NCI-H774 (cell line): Measurements from ENCODE around the gene TUBA3E.
"Not testable (repeated sequence)": the region's sequence is repeated elsewhere in the genome, so short reads cannot be mapped to it uniquely, and the experiment has no call there.

ENCODE experiments used
- DNase-seq: peaks from one replicate; lab custom pipeline; 2025; lab: John Stamatoyannopoulos, UW

Gene TUBA3E

DNA sequence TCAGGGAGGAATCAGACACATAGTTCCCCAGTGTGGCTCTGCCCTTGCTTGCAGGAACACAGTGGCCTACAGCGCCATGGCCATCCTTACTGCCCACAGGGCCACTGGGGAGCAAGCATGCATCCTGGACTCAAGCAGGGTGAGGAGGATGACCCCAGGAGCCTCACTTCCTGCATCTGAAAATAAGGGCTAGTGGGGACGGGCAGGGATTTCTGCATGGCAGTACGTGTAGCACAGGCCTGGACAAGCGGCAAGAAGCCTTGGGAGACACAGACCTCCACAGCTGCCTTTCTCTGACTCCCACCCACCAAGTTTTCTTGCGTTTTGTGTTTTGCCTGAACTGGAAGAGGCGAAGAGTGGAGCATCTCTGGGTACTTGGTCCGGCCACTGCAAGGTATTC, 35.8 kb downstream of the TUBA3E start:
- DNase-seq, result not testable (repeated sequence)

DNA sequence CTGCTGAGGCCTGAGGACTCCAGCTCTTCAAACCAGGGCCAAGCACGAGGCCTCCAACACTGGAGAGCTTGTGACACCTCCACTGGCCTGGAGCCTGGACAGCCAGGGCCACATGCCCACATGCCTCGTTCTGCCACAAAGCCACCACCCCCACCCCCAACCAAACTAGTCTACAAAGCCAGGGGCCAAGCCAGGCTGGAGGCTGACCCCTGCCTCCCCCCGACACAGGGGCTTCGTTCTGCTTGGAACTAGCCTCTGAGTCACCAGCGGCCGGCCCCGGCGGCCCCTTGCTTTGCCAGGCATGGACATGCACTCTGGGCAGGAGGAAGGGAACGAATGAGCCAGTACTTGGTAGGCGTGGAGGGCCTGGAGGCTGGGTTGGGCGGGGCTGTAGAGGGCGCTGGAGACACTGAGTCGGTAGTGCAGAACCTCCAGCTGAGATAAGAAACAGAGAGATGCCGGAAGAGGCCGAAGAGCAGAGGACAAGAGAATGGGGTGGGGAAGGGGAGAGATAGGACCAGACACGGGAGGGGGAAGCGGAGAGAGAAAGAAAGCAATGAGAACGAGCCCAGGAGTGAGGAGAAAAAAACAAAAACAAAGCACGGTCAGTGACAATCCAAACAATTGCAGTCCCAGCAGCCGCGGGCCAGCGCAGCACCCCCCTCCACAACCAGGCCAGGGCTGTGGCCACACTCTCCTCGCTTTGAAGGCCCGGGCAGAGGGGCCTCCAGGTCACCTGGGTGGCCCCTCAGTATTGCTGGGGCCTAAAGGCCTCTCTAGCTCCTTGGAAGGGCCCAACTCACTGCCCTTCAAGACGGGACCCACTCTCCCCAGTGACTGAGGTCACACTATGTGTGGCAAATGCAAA, 37.2 kb downstream of the TUBA3E start:
- not testable (repeated sequence) for DNase-seq

DNA sequence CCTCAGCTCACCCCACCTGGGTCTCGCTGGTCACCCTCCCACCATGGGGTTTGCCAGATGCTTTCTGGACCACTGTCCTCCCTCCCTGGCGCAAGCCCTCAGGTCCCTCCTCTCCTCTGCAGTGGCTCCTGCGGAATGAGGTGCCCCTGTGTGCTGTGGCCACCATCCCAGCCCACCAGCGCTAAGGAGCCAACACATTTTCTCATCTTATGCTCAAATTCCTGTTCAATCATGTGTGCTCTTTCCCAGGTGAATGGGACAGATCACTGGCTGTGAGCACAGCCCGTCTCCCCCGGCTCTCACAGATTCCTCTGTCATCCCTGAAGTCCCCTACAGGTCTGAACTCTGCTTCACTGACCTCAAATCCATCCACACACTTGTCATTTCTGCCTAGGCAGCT, 38.1 kb downstream of the TUBA3E start:
- no peak for DNase-seq

DNA sequence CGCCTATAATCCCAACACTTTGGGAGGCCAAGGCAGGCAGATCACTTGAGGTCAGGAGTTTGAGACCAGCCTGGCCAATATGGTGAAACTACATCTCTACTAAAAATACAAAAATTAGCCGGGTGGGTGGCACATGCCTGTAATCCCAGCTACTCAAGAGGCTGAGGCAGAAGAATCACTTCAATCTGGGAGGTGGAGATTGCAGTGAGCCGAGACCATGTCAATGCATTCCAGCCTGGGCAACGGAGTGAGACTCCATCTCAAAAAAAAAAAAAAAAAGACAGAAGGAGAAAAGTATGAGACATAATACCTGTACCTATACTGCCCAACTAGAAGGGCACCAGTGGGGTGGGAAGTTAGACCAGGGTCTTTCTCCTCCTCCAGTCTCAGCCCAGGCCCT, 38.9 kb downstream of the TUBA3E start:
- DNase-seq, result not testable (repeated sequence)

- no peak for DNase-seq
Observed at GRCh38 chr2:130158631-130159030, 39.6 kb downstream of the TUBA3E start.

DNA sequence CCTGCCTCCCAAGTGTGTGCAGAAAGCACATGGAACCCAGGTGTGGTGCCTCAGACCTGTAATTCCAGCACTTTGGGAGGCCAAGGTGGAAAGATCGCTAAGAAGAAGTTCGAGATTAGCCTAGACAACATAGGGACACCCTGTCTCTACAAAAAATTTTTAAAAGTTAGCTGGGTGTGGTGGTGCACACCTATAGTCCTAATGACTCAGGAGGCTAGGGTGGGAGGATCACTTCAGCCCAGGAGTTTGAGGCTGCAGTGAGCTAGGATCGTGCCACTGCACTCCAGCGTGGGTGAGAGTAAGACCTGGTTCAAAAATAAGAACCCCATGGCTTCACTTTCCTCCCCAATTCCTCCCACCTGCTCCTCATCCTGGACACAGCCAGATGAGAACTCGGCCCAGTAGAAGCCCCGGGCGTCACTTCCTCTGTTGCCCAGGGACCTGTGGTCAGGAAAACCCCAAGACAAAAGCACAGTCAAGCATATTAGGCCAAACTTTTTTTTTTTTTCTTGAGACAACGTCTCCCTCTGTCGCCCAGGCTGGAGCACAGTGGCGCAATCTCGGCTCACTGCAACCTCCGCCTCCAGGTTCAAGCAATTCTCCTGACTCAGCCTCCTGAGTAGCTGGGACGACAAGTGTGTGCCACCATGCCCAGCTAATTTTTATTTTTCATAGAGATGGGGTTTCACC, 40.3 kb downstream of the TUBA3E start:
- DNase-seq, result not testable (repeated sequence)

GRCh38 chr2:130157354-130157753, 40.9 kb downstream of the TUBA3E start:
- DNase-seq, result not testable (repeated sequence)

DNA sequence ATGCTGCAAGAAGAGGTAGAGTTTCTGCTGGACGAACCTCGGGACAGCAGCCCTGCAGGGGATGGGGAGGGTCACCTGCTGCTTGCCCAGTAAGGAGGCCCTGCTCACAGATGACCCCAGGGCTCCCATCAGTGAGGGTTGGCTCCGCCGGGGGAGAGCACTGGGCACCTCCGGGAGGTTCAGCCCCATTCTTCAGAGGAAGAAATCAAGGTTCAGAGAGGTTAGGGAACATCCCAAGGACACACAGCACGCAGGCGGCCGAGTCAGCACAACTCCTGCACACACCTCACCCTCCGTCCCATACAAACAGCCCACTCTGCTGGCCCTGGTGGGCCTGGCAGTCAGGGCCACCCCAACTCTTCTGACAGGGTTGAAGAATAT, 41.6 kb downstream of the TUBA3E start:
- no peak for DNase-seq

DNA sequence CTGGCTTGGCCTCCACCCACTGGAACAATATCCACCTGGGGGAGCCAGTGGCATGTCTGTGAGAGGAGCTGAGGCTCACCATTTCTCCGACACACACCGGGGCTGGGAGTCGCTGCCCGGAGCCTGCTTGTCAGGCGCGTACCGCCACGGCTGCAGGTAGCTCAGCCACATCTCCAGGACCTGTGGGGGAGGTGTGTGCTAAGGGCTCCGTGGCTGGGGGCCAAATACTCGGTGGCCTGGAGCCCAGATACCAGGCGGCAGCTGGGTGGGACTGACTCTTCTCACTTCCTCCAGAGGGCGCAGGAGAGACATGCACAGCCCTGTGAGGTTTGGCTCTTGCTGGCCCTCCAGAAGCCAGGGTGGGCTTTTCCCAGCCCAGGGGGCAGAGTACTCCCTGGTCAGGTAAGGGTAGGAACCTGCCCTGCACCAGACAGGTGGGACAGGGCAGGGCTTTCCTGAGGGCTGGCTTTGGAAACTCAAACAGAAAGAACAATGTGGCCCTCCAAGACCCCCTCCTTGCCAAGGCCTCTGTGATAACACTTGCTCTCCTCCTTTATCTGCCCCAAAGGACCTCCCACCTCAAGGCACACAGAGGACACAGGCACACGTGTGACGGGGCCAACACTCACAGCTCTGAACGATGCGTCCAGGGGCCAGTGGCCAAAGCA, 42.1 kb downstream of the TUBA3E start:
- DNase-seq, result peak; percentile 23

DNA sequence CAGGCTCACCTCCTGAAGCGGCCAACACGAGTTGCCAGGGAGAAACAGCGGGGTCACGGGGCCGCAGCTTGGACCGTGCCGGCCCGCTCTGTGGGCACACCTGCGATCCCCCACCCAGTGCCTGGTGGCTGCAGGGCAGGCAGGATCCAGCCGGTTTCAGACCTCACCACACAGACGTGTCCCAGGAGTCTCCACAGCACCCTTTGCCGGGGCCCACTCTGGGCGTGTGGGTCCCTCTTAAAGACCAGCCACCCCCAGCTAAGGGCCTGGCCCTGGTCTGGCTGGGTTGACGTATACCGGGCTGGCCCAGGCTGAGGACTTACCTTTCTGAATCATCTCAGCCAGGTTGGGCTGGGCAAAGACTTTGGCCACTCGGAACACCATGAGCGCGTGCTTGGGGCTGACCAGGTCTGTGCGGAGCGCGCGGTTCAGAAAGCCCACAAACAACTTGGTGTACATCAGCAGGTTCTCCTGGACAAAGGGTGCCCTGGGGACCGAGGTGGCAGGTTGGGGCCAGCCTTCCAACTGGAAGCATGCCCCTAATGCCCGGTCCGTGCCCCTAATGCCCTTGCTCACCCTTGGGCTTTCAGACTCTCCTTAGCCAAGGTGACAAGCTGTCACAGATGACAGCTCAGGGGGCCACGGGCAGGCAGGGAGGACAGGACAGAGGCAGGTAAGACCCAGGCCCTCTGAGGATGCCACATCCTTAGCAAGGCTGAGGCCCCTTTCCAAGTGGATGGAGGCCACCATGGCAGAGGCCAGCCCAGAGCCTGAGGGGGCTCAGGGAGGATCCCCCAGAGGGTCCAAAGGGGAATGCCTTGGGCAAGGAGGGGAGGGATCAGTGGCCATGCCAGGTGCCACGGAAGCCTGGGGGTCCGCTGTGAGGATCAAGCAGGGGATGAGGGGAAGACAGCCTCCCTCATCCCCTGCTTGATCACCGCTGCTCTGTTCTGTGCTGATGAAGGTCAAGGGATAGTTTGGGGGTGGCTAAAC, 43.2 kb downstream of the TUBA3E start:
- DNase-seq, result no peak

DNA sequence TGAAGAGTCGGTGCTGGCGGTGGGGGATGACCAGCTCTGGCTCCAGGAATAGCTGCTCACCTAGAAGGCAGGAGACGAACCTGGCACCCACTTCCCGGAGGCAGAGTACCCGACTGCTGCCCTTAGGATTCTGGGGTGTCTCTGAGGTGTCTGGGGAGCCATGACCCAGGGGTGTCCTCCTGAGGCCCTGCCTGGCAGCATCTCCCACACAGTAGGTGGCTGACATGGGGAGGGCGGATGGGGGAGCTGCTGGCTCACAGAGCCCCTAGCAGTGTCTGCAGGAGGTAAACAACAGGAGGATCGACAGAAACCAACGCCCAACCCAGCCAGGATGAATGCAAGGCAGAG, 43.8 kb downstream of the TUBA3E start:
- DNase-seq, result not testable (repeated sequence)

- not testable (repeated sequence) for DNase-seq
Observed at GRCh38 chr2:130153721-130154422, 44.4 kb downstream of the TUBA3E start.

GRCh38 chr2:130152816-130153595, 45.2 kb downstream of the TUBA3E start:
- no peak for DNase-seq

- DNase-seq, result not testable (repeated sequence)
Observed at GRCh38 chr2:130152136-130152815, 46.0 kb downstream of the TUBA3E start.

- DNase-seq, result not testable (repeated sequence)
Observed at GRCh38 chr2:130151145-130151512, 47.1 kb downstream of the TUBA3E start.

GRCh38 chr2:130150181-130151144, 47.8 kb downstream of the TUBA3E start:
- DNase-seq, result no peak

DNA sequence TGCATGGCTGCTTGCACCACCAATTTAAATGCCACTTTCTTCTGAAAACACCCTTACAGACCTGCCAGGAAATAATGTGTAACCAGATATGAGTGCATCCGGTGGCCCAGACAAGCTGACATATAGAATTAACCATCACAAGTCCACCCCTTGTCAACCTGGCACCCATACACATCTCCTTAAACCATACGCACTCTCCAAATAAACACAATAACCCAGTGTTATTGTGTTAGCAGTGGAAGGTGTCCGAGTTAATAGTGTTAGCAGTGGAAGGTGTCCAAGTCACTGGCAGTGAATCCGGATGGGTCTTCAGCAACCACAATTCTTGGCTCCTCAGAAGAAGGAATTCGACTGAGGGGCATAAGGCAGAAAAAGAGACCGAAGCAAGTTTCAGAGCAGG, 49.7 kb downstream of the TUBA3E start:
- DNase-seq, result not testable (repeated sequence)

DNA sequence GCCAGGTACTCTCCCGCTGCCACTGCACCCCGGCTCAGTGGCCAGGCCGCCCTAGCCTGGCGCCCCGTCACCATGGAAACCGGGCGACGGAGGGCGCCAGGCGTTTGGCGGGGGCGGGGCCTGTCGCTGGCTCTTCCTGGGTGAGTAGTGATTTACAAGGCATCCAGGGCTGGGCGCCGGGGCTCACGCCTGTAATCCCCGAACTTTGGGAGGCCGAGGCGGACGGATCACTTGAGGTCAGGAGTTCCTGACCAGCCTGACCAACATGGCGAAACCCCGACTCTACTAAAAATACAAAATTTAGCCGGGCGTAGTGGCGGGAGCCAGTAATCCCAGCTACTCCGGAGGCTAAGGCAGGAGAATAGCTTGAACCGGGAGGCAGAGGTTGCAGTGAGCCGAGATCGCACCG, 53.2 kb downstream of the TUBA3E start, which contains the start of gene CCDC74B:
CCDC74B (minus strand) TSS at position 107 of the 409 bp plus-strand sequence. CDS start 116 bp downstream, outside the sequence.
- peak; percentile 57 for DNase-seq
